Stomach (tissue), 4 donors: ENCODE measurements around the gene PLAAT5.

Experiments used
- POLR2A ChIP-seq, 4 donors: fragments of 450-650 bp; IDR thresholded peaks; one replicate each; pipeline ENCODE4 v1.6.1; 2016; ENCODE audit warnings: antibody characterized with exemption in 4 of 4, control low read depth in 2 of 4, mild to moderate bottlenecking in 1 of 4, moderate library complexity in 1 of 4
- POLR2AphosphoS5 ChIP-seq, 3 donors: sonication (generic); formaldehyde crosslinking; IDR thresholded peaks; one replicate each; pipeline ENCODE4 v1.6.1; 2016; ENCODE audit warnings: antibody characterized with exemption in 3 of 3
- TF ChIP-seq, protein P1 (sequence below), 7 experiments: fragments of 450-650 bp in 4 of 7; fragments of 200-600 bp in 3 of 7; sonication (generic) in 3 of 7; IDR thresholded peaks; one replicate each; pipeline ENCODE4 v1.5.1; 2016 to 2019; ENCODE audit warnings: antibody characterized with exemption in 7 of 7, control low read depth in 2 of 7, mild to moderate bottlenecking in 1 of 7

DNA sequence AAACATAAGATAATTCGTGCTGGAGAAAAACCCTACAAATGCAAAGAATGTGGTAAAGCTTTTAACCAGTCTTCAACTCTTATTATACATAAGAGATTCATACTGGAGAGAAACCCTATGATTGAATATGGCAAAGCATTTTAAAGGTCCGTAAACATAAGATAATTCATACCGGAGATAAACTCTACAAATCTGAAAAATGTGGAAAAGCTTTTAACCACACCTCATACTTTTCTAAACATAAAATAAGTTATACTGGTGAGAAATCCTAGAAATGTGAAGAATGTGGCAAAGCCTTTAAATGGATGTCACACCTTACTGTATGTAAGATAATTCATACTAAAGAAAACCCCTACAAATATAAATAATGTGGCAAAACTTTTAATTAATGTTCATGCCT lies 20.7 kb downstream of the PLAAT5 start:
- TF ChIP-seq POLR2A (IDR thresholded peaks at IDR 0.05) (no peak), POLR2AphosphoS5 (IDR thresholded peaks at IDR 0.05) (no peak)
- TF ChIP-seq, protein P1, sequence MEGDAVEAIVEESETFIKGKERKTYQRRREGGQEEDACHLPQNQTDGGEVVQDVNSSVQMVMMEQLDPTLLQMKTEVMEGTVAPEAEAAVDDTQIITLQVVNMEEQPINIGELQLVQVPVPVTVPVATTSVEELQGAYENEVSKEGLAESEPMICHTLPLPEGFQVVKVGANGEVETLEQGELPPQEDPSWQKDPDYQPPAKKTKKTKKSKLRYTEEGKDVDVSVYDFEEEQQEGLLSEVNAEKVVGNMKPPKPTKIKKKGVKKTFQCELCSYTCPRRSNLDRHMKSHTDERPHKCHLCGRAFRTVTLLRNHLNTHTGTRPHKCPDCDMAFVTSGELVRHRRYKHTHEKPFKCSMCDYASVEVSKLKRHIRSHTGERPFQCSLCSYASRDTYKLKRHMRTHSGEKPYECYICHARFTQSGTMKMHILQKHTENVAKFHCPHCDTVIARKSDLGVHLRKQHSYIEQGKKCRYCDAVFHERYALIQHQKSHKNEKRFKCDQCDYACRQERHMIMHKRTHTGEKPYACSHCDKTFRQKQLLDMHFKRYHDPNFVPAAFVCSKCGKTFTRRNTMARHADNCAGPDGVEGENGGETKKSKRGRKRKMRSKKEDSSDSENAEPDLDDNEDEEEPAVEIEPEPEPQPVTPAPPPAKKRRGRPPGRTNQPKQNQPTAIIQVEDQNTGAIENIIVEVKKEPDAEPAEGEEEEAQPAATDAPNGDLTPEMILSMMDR (IDR thresholded peaks at IDR 0.05): no peak
